Esophagus mucosa (tissue), 1 donor: ENCODE results near the gene ILKAP. TPM values are rescaled to one million over a fixed set of nuclear protein-coding genes. Genes with fewer than 3 reads are reported as not detected.

ENCODE experiments used
- ATAC-seq: fragments of 200-7000 bp; cut with Tn5 transposase; one replicate; pipeline ENCODE4 v1.9.1; 2020
- total RNA-seq: library from RNA; stranded (reverse); gene quantifications from one replicate; pipeline ENCODE4 v1.2.4, GENCODE V29; 2023
- donor health status: DM: yes; HTN: yes; CAD: no.

Gene ILKAP
- total RNA-seq, 1 donor from 2014 or later: 29.5 TPM

GRCh38 chr2:238134393-238134785 is 69.1 kb downstream of the ILKAP start:
- ATAC-seq: no peak

DNA sequence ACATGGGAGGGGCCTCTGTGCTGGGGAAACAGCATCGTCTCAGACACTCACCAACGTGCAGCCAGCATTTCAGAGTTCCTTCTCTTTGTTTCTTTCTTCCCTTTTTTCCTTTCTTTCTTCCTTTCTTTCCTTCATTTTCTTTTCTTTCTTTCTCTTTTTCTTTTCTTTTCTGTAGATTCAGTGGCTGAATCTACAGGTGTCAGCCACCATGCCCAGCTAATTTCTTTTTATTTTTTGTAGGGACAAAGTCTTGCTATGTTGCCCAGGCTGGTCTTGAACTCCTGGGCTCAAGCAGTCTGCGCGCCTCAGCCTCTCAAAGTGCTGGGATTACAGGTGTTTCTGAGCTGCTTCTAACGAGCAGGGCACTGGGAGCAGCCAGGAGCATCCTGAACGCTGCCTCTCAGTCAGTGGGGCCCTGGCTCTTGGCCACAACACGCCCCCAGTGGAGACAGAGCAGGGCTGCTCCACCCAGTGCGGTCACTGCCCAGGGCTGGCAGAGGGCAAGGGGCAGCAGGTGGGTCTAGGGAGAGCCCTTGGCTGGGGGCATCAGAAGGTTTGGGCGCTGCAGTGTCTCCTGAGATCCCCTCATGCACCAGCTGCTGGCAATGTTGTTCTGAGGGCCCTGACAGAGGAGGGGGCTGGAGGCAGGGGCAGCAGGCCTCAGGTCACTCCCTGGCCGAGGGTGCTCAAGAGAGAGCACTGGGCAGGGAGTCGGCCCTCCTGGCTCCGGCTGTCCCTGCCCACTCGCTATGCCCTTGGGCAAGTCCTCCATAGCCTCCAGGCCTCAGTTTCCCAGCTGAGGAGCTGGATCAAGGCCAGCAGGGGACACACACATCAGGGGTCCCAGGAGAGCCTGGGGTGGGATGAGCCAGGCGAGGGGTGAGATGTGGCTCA is 69.7 kb downstream of the ILKAP start:
- no peak for ATAC-seq

- no peak for ATAC-seq
Measured at GRCh38 chr2:238132463-238133450, 70.7 kb downstream of the ILKAP start.

DNA sequence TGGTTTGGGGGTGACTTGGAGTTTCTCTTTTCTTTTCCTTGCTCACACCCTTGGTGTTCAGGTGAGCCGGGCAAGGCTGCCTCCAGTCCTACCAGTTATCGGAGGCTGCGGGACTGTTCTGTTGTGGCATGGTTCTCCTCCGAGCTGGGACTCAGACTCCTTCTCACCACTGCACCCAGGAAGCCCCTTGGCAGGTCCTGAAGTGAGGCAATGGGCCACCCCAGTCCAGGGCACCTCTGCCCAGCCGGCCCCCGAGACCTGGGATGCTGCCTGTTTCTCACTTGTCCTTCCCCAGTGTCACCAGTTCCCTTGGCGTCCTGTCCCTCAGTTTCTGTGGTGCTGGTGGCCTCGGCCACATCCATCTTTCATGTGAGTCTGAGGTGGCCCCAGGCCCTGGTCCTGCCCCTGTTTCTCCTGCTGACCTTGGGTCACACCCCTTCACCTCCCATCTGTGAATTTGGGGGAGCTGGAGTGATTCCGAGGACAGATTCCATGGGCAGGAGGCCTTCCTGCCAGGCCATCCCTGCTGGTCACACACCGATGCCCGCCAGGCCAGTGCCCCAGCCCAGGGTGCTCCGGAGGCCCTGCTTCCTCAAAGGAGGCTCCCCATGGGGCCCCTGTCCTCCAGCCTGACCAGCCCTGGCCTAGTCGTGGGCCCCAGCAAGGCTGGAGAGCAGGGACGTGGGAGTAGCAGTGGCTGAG is 71.6 kb downstream of the ILKAP start:
- no peak for ATAC-seq

GRCh38 chr2:238130696-238131628 is 72.5 kb downstream of the ILKAP start:
- ATAC-seq: no peak

- ATAC-seq: no peak
Measured at GRCh38 chr2:238130111-238130695, 73.3 kb downstream of the ILKAP start.

DNA sequence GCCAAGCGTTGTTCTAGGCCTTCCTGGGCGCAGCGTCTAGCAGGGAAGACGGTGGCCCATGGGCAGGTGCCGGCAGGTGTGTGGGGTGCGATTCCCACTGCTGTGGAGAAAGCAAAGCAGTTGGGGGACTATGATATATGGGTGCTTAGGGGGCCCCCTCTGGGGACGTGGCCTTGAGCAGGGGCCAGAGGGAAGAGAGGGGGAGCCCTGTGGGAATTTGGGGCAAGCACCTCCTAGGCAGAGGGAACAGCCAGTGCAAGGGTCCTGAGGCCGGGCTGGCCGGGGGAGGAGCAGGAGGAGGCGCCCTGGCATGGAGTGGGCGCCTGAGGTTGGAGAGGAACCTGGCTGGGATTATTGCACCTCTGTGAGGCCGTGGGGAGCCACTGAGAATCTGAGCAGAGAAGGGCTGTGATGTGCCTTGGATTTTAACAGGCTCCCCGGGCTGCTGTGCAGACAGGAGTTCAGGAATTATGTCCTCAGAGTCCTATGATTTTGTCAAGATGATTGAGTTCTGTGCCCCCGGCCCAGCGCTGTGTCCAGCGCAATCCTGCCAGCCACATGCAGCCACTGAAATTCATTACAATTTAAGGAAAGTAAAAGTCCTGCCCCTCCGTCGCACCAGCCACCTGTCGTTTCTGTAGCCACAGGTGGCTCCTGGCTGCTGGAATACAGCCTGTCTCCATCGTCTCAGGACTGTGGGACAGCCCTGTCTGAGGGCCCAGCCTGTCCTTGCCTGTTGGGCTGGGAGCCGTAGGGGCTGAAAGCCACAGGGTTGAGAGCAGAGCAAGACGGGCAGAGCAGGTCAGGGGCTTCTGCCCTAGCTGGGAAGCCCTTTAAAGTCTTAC is 74.1 kb downstream of the ILKAP start:
- ATAC-seq: no peak

DNA sequence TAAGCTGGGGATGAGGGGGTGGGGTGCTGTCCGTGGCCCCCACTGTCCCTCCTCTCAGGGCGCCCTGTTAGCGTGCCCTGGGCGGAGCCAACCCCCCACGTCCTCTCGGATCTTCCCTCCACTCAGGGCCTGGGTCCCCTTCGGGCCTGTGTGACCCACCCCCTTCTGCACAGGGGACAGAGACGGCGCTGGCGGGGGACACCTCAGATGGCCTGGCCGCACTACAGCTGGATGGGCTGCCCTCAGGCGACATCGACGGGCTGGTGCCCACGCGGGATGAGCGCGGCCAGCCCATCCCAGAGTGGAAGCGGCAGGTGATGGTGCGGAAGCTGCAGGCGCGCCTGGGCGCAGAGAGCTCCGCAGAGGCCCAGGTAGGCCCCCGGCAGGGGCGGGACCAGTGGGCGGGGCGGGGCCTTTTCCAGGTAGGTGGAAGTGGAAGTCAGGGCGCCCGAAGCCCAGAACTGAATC is 74.9 kb downstream of the ILKAP start:
- ATAC-seq: no peak

DNA sequence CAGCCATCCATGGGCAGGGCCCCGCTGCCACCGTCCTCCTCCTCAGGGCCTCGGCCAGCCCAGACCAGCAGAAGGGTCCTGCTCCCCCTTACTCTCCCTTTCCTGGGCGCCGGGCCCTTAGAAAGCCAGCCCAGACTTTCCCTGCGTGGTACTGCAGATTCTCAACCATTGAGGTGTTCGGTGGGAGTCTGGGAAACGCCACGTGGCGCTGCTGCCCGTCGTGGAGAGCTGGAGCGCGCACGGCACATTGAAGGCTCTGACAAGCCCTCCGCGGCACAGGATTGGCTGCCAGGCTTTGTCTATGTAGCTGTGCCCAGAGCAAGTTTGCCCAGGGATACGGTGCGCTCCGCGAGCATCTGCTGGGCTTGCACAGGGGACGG is 75.4 kb downstream of the ILKAP start:
- ATAC-seq: no peak

DNA sequence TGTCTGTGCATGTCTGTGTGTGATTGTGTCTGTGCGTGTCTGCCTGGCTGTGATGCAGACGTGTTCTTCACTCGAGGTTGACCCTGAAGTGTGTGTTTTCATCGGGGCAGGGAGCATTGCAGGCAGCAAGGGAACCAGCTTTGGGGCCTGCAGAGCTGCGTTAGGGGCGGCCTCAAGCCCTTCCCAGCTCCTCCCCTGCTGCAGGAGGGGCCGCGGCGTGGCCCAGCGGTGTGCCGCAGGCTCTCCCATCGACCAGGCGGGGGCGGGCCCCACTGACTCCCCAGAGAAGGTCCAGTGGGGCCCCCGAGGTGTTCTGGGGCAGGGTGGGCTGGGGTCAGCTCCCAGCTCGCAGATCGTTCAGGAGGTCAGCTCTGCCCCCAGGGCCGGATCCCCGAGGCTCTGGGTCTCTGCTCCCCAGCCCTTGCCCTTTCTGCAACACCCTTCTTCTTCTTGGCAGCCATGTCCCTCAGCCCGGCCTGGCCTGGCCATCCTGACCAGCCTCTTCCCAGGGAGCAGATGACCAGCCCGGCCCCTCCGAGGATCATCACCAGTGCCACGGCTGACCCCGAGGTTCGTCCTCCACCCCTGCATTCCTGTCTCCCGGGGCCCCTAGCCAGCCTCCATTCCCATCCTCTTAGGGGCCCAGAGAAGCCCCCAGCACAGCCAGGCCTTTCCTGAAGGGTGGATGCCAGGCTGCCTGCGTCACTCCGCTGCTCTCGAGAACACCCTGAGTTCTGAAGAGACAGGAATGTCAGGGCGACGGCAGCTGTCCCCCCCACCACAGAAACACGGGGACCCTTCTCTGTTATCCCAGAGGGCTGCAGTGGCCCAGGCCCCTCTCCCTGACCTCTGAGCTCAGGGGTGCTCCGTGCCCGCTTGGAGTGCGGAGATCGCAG is 76.1 kb downstream of the ILKAP start:
- peak; percentile 35 for ATAC-seq

DNA sequence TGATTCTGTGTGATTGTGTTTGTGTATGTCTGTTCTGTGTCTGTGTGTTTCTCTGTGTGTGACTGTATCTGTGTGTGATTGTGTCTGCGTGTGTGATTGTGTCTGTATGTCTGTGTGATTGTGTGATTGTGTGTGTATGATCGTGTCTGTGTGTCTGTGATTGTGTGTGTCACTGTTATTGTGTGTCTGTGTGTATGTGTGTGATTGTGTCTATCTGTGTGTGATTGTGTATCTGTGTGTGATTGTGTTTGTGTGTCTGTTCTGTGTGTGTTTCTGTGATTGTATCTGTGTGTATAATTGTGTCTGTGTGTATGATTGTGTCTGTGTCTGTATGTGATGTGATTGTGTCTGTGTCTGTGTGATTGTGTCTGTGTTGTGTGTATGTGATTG is 76.7 kb downstream of the ILKAP start:
- ATAC-seq: no peak

DNA sequence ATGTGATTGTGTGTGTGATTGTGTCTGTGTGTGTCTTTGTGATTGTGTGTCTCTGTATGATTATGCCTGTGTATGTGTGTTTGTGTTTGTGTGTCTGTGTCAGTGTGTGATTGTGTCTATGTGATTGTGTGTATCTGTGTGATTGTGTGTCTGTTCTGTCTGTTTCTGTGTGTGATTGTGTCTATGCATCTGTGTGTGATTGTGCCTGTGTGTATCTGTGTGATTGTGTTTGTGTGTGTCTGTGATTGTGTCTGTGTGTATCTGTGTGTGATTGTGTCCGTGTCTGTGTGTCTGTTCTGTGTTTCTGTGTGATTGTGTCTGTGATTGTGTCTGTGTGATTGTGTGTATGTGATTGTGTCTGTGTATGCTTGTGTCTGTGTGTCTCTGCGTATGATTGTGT is 77.2 kb downstream of the ILKAP start:
- no peak for ATAC-seq

DNA sequence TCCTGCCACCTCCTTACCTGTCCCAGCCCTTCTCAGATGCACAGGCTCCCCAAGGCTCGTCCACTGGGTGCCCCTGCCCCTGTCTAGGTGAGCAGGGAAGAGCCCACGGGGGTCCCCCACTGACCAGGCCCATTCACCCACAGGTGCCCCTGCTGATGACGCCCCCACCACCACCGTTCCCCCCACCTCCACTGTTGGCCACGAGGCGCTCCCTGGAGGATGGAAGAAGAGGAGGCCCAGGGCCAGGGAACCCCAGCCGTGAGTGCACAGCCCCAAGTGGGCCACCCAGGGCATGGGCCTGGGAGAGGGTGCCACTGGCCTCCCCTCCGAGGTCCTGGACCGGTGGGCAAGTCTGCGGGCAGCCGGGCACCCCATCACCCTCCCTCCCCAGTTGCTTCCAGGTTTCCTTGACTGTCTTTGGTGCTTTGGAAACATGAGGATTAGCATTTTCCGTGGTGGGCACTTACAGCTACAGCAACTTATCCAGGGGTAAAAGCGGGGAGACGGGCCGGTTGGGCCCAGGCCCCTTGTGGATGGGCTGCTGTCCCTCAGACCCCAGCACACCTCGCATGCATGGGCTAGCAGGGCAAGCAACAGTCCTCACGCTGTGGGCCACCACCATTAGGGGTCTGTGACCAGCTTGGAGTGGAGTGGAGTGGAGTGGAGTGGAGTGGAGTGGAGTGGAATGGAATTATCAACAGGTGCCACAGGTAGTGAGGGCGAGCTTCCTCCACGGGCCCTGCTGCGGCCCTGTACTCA is 78.2 kb downstream of the ILKAP start:
- peak; percentile 3 for ATAC-seq

- no peak for ATAC-seq
Measured at GRCh38 chr2:238124488-238125126, 78.9 kb downstream of the ILKAP start.

GRCh38 chr2:238123991-238124470 is 79.5 kb downstream of the ILKAP start:
- no peak for ATAC-seq

GRCh38 chr2:238123218-238123971 is 80.1 kb downstream of the ILKAP start:
- ATAC-seq: no peak
